Spleen (tissue), 7 donors: Measurements from ENCODE around the gene PAPOLA.

Source experiments
- POLR2A ChIP-seq, 3 donors: fragments of 450-650 bp; IDR thresholded peaks; one replicate each; pipeline ENCODE4 v1.5.1; 2017; ENCODE audit warnings: antibody characterized with exemption in 3 of 3, mild to moderate bottlenecking in 1 of 3
- TF ChIP-seq, protein P1 (sequence below), 11 experiments: fragments of 200-600 bp in 7 of 11; fragments of 450-650 bp in 4 of 11; sonication (generic) in 4 of 11; IDR thresholded peaks in 8 of 11; conservative IDR thresholded peaks in 3 of 11; 1 replicate in 7 of 11; 2 replicates in 4 of 11; pipeline versions ENCODE4 v1.4.0 to v1.8.0; 2016 to 2021; ENCODE audit warnings: antibody characterized with exemption in 11 of 11, inconsistent platforms in 4 of 11, mild to moderate bottlenecking in 1 of 11
- donor health status: DM: no; HTN: no; CAD: no; lungs with moderate emphysema.
- donor health status: DM: no; HTN: no; CAD: no.
- donor health status: DM: no; HTN: no; CAD: no.

DNA sequence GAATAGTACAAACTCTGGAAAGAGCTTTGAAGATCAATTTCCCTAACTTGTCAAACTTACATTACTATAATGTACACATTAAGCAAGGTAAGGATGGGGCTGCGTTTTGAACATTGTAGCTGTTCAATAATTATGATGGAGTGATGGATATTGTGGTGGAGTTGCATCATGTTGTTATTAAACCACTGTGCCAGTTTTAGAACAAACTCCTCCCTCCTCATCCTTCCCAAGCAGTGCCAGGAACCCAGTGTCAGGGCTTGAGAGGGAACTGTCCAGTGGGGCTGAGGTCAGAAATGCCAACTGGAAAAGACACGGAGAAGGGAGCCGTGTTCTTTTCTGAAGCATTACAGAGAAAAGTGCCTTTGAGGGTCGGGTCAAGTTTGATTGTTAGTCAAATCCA, 31.9 kb upstream of the PAPOLA start:
- TF ChIP-seq, protein P1, sequence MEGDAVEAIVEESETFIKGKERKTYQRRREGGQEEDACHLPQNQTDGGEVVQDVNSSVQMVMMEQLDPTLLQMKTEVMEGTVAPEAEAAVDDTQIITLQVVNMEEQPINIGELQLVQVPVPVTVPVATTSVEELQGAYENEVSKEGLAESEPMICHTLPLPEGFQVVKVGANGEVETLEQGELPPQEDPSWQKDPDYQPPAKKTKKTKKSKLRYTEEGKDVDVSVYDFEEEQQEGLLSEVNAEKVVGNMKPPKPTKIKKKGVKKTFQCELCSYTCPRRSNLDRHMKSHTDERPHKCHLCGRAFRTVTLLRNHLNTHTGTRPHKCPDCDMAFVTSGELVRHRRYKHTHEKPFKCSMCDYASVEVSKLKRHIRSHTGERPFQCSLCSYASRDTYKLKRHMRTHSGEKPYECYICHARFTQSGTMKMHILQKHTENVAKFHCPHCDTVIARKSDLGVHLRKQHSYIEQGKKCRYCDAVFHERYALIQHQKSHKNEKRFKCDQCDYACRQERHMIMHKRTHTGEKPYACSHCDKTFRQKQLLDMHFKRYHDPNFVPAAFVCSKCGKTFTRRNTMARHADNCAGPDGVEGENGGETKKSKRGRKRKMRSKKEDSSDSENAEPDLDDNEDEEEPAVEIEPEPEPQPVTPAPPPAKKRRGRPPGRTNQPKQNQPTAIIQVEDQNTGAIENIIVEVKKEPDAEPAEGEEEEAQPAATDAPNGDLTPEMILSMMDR (IDR thresholded peaks at IDR 0.05 in 8 of 11, conservative IDR thresholded peaks at IDR 0.05 in 3 of 11): no peak
- TF ChIP-seq POLR2A (IDR thresholded peaks at IDR 0.05): no peak
